GM23338 (cell line): ENCODE measurements around the gene AKAP10. TPM values are rescaled to one million over a fixed set of nuclear protein-coding genes. Genes with fewer than 3 reads are reported as not detected.

Source experiments
- ATAC-seq: fragments of 200-7000 bp; cut with Tn5 transposase; 3 replicates; pipeline ENCODE4 v1.9.1; 2020
- DNase-seq: peaks from one replicate; pipeline ENCODE4 v3.0.0-alpha.2; 2015; ENCODE audit warnings: low spot score
- H2AFZ ChIP-seq: fragments of 200-600 bp; sonication (generic); 2 replicates; pipeline ENCODE4 v1.8.0; 2016; ENCODE audit warnings: antibody characterized with exemption, mild to moderate bottlenecking, moderate library complexity
- H3F3A ChIP-seq: fragments of 200-600 bp; sonication (generic); replicated peaks from 2 replicates; pipeline ENCODE4 v1.8.0; 2017; ENCODE audit warnings: antibody characterized with exemption, mixed run types, low read depth
- H3K27ac ChIP-seq: fragments of 200-600 bp; sonication (generic); 2 replicates; pipeline ENCODE4 v1.6.1; 2016; ENCODE audit warnings: low read depth
- H3K27me3 ChIP-seq: fragments of 200-600 bp; sonication (generic); 2 replicates; pipeline ENCODE4 v1.8.0; 2016; ENCODE audit warnings: mild to moderate bottlenecking, mixed run types, moderate library complexity; ENCODE audit not compliant: insufficient read depth
- H3K36me3 ChIP-seq: fragments of 200-600 bp; sonication (generic); 2 replicates; pipeline ENCODE4 v1.8.0; 2016; ENCODE audit warnings: mild to moderate bottlenecking; ENCODE audit not compliant: insufficient read depth
- H3K4me1 ChIP-seq: fragments of 200-600 bp; sonication (generic); 2 replicates; pipeline ENCODE4 v1.8.0; 2016; ENCODE audit warnings: mild to moderate bottlenecking, moderate library complexity; ENCODE audit not compliant: insufficient read depth
- H3K4me2 ChIP-seq: fragments of 200-600 bp; sonication (generic); 2 replicates; pipeline ENCODE4 v1.7.1; 2017; ENCODE audit warnings: mixed run types
- H3K4me3 ChIP-seq: fragments of 200-600 bp; sonication (generic); 2 replicates; pipeline ENCODE4 v1.6.1; 2016; ENCODE audit warnings: mixed run types
- H3K79me2 ChIP-seq: fragments of 200-600 bp; sonication (generic); replicated peaks from 2 replicates; pipeline ENCODE4 v1.8.0; 2017; ENCODE audit warnings: mild to moderate bottlenecking; ENCODE audit not compliant: insufficient read depth
- H3K9me2 ChIP-seq: fragments of 200-600 bp; sonication (generic); 2 replicates; pipeline ENCODE4 v1.8.0; 2017; ENCODE audit not compliant: insufficient read depth
- H4K20me1 ChIP-seq: fragments of 200-600 bp; sonication (generic); replicated peaks from 2 replicates; pipeline ENCODE4 v1.8.0; 2017; ENCODE audit warnings: mild to moderate bottlenecking; ENCODE audit not compliant: insufficient read depth
- H3K27ac Mint-ChIP-seq: 2 replicates; pipeline ENCODE4 v1.8.0; 2020; ENCODE audit warnings: inconsistent platforms, mild to moderate bottlenecking, moderate library complexity, mixed read lengths
- H3K27me3 Mint-ChIP-seq: 3 replicates; pipeline ENCODE4 v1.8.0; 2022; ENCODE audit warnings: low read depth, mild to moderate bottlenecking, moderate library complexity, mixed read lengths, inconsistent platforms; ENCODE audit not compliant: insufficient read depth, poor library complexity
- H3K36me3 Mint-ChIP-seq: 3 replicates; pipeline ENCODE4 v1.8.0; 2021; ENCODE audit warnings: low read depth, mild to moderate bottlenecking, inconsistent platforms, moderate library complexity, mixed read lengths
- H3K4me1 Mint-ChIP-seq: 3 replicates; pipeline ENCODE4 v1.8.0; 2020; ENCODE audit warnings: mild to moderate bottlenecking, inconsistent platforms, mixed read lengths
- H3K4me3 Mint-ChIP-seq: 3 replicates; pipeline ENCODE4 v1.8.0; 2021; ENCODE audit warnings: moderate library complexity, mild to moderate bottlenecking, inconsistent platforms, mixed read lengths
- H3K9me3 Mint-ChIP-seq: 3 replicates; pipeline ENCODE4 v1.8.0; 2020; ENCODE audit warnings: moderate library complexity, mild to moderate bottlenecking, inconsistent platforms, mixed read lengths
- ETS1 ChIP-seq: IDR thresholded peaks from 2 replicates; pipeline ENCODE4 v1.6.1; 2016; ENCODE audit warnings: antibody characterized with exemption
- EZH2 ChIP-seq: fragments of 200-600 bp; sonication (generic); IDR thresholded peaks from one replicate; pipeline ENCODE4 v1.8.0; 2017; ENCODE audit warnings: antibody characterized with exemption, mild to moderate bottlenecking, low read depth; ENCODE audit not compliant: unreplicated experiment
- EZH2phosphoT487 ChIP-seq: fragments of 200-600 bp; sonication (generic); IDR thresholded peaks from one replicate; pipeline ENCODE4 v1.8.1; 2018; ENCODE audit warnings: antibody characterized with exemption; ENCODE audit not compliant: unreplicated experiment
- JUNB ChIP-seq: IDR thresholded peaks from one replicate; pipeline ENCODE4 v1.6.1; 2016; ENCODE audit warnings: antibody characterized with exemption; ENCODE audit not compliant: unreplicated experiment
- NANOG ChIP-seq: IDR thresholded peaks from 2 replicates; pipeline ENCODE4 v1.6.1; 2016; ENCODE audit warnings: antibody characterized with exemption, borderline replicate concordance
- POLR2AphosphoS5 ChIP-seq: IDR thresholded peaks from 2 replicates; pipeline ENCODE4 v1.6.1; 2016; ENCODE audit warnings: antibody characterized with exemption, low read depth
- ZNF331 ChIP-seq: fragments of 250-450 bp; sonication (Bioruptor Pico); IDR thresholded peaks from 2 replicates; pipeline ENCODE4 v1.5.0; 2020; ENCODE audit warnings: low read depth, mild to moderate bottlenecking, moderate library complexity
- ZNF462 ChIP-seq: fragments of 250-450 bp; sonication (Bioruptor Pico); IDR thresholded peaks from 2 replicates; pipeline ENCODE4 v1.5.0; 2020; ENCODE audit warnings: mild to moderate bottlenecking, moderate library complexity
- polyA plus RNA-seq: library from polyadenylated mRNA; unstranded; fragments of >200 nt; fragmentation: Nextera tagmentation; extraction: Ambion mirVana; gene quantifications from 2 replicates; pipeline ENCODE4 v1.2.1, GENCODE V29; 2016
- total RNA-seq: library from RNA; depleted of rRNA; stranded (reverse); fragments of >200 nt; shearing (Covaris generic); gene quantifications from 2 replicates; pipeline ENCODE4 v1.2.3, GENCODE V29; 2014

The AKAP10 gene
- total and polyA plus RNA-seq, 2 experiments from 2014 or later: 16.7 to 25.9 TPM

GRCh38 chr17:19883537-19884215 is 94.0 kb downstream of the AKAP10 start (continued):
- TF ChIP-seq ZNF462 (CRISPR knock-in tag): no peak
- TF ChIP-seq NANOG: no peak
- no peak for TF ChIP-seq ETS1

- no peaks in the 10 kb centered on the region for H3K4me1 ChIP-seq
- H3K4me3 ChIP-seq: no peak overlapping the region
- H3K36me3 ChIP-seq: no peaks in the 10 kb centered on the region
- ATAC-seq: no peak
- H3K27ac ChIP-seq: no peak overlapping the region
- Mint-ChIP-seq H3K4me1 (no peaks in the 10 kb centered on the region), H3K27me3 (peaks cover 4% of the 10 kb centered on the region), H3K36me3 (no peaks in the 10 kb centered on the region), H3K4me3 (no peak overlapping the region), H3K27ac (no peak overlapping the region), H3K9me3 (no peaks in the 10 kb centered on the region)
- no peak for DNase-seq
- H2AFZ ChIP-seq: no peak overlapping the region
- H3K27me3 ChIP-seq: no peaks in the 10 kb centered on the region
- H3K79me2 ChIP-seq: no peaks in the 10 kb centered on the region
- H3F3A ChIP-seq: no peaks in the 10 kb centered on the region
- H3K9me2 ChIP-seq: no peaks in the 10 kb centered on the region
- H4K20me1 ChIP-seq: no peaks in the 10 kb centered on the region
- H3K4me2 ChIP-seq: no peak overlapping the region
- TF ChIP-seq EZH2phosphoT487: no peak
- no peak for TF ChIP-seq ZNF462 (CRISPR knock-in tag)
- no peak for TF ChIP-seq POLR2AphosphoS5
- TF ChIP-seq NANOG: no peak
- no peak for TF ChIP-seq EZH2
- no peak for TF ChIP-seq ZNF331
- TF ChIP-seq JUNB: no peak
These were observed 97.2 kb downstream of the AKAP10 start for GRCh38 chr17:19880393-19880792.
